Activated CD4-positive, alpha-beta T cell treated with anti-CD3 and anti-CD28 coated beads, Interleukin-2, Interleukin-4, amounts not matched to agents 100 ng/mL and 50 ng/mL, durations not matched to agents 16 hours and 8 hours (primary cell): Measurements from ENCODE around the gene BCAS3.
"Not testable (repeated sequence)": the region's sequence is repeated elsewhere in the genome, so short reads cannot be mapped to it uniquely, and the experiment has no call there.

Source experiments
- DNase-seq: peaks from one replicate; pipeline ENCODE4 v3.0.0-alpha.2; 2020; ENCODE audit warnings: low spot score

The BCAS3 gene

DNA sequence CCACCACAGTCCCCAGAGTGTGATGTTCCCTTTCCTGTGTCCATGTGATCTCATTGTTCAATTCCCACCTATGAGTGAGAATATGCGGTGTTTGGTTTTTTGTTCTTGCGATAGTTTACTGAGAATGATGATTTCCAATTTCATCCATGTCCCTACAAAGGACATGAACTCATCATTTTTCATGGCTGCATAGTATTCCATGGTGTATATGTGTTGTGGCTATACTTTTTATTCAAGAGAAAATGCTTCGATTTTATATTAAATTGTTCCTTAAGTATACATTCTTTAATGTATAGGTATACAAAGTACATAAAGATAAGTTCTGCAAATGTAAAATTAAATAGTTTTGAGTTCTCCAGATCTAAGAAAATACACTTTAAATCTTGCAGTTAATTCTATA is 328.3 kb downstream of the BCAS3 start:
- not testable (repeated sequence) for DNase-seq

DNA sequence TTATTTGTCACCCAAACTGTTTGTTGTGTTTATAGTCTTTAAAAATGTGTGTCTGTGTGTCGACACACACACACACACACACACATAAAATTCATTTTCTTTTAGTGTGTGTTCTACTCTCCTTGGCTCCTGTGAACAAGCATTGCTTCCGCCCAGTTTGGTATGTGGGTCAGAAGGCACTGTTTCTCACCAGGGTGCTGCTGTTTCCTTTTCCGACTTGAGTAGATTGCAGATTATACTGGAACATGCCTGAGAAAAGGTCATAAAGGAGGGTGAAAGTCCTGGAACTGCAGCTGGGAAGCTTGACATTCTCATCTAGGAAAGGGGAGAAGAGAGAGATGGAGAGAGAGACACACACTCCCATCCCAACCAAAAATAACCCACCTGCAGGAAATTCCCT is 330.3 kb downstream of the BCAS3 start:
- DNase-seq, result no peak

DNA sequence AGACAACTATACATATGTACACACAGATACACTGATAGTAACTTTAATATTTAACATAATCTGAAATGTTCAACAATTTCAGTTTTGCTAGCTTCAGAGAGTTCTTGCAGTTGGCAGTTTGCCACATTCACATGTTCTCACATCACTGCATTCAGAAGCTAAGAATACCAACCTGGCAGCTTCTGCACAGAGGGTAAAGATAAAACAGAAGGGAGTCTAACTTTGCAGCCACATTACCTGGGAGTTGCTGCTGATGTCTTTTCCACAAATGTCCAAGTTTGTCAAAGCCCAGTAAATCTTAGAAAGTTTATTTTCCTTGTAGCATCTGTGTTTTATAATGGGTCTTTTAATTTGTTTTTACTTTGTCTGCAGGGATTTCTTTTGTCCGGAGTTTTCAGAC is 332.0 kb downstream of the BCAS3 start:
- DNase-seq, result no peak

DNA sequence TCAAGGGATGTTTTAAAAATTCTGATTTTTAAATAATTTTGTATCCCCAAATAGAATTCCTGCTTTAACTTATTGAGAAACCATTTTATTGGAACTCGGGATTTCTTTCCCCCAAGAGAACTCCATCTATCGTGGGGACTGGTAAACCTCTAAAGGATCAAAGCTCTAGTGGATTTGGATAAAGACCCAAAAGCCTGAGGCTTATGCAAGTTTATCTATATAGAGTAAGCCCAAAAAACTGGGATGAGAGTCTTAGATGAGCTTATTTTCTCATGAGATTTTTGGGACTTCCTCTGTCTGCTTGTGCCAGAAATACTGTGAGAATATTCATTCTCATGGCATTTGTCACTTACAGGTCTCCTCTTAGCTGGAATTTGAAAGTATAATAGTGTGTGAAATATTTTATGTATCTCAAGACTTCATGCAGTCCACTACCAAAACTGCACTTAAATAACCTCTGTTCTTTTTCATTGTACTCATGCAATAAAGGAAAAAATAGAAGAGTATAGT is 333.1 kb downstream of the BCAS3 start:
- no peak for DNase-seq

DNA sequence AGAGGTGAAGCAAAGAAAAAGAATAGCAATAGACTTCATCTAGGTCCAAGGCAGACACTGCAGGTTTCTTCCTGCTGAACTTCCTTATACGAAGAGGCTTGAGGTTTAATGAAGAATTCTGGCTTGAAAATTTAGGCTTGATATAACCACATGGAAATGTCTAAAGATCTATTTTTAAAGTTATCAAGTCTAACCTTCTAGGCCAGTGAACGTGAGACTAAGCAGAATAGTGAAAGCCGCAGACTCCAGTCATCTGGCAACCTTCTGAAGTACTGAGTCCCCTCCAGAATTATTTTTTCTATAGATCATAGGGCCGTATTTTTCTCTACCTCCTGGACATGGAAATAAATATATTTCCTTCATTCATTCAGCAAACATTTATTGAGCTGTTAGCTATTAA is 333.6 kb downstream of the BCAS3 start:
- DNase-seq, result no peak

DNA sequence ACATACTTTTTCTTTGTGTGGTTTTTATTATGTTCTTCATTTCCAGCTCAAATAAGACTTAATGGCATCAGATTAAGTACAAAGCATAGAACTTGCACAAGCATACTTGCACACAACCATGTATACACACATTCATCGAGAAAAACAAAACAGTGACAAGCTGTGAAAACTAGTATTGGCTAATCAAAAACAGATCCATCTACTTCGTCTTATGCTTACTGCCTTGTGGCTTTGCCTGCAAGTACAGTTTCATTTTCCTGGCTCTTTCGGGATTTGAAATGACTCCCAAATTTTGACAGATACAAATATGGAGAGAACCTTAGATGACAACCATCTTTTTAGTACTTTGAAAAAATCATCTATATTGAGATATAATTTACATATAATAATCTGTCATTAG is 338.3 kb downstream of the BCAS3 start:
- DNase-seq, result no peak

DNA sequence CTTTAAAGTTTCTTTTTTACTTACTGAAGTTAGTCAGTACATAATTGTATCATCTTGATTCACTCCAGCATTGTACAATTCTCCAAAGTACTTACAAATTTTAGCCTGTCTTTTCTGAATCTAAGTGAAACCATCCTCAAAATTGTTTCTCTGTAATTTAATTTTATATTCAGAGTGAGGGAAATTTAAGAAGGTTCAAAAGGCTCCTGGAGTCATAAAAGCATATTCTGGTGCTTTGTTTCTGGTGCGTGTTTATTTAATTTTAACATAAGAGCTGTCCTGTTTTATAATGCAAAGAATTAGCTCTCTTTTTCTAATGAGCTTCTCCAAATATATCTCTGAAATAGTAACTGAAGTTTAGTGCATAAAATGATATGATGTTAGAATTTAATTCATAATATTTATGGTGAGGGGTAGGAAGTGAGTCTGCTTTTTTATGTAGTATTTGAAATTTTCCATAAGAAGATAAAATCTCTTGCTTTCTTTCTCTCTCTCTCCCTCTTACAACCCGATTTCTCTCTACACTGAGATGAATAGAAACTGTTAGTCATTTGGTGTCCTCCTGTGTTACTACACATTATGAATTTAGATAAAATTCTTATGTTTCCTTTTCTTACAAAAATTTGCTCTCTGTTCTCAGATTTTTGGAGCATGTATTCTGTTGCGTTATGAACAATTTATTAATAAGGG is 339.8 kb downstream of the BCAS3 start:
- DNase-seq, result no peak

DNA sequence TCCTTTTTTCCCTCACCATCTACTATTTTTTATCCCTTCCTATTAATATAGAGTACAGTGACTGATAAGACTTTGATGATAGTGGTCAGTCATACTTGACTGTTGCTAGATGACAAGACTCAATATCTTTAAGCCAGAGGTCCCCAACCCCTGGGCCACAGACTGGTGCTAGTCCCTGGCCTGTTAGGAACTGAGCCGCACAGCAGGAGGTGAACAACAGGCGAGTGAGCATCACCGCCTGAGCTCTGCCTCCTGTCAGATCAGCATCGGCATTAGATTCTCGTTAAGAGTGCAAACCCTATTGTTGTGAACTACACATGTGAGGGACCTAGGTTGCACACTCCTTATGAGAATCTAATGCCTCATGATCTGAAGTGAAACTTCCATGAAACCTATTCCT is 341.3 kb downstream of the BCAS3 start:
- no peak for DNase-seq

DNA sequence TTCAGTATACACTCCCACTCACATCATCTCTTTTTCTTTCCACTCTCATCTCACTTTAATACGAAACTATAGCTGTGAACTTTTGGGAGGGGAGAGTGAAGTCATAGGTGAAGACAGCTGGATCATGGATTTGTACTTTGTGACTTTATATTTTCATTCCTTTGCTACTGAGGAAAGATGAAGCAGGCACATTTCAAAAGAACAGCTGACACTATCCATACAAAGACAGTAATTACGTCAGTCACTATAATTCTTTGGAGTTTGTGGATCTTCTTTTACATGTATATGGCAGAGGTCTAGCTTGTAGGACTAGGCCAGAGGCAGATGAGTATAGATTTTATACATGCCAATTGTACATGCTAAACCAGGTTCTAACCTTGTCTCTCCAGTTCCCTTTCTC is 346.3 kb downstream of the BCAS3 start:
- no peak for DNase-seq

DNA sequence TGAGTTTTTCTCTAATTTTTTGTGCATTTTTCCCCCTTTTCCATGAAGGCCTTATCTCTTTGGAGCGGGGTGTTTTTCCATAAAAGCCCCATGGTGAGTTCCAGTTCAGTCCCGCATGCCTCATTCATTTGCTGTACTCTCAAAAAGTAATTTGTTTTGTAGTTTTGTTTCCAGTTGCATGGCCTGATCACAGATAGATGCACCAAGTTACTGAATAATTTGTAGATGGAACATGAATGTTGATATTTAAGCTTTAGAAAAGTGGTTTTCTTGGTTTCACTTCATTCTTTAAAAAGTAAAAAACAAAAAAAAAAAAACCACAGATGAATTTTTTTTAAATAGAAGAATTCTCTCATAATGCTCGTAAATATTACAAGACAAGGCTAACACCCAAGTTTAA is 349.2 kb downstream of the BCAS3 start:
- no peak for DNase-seq

DNA sequence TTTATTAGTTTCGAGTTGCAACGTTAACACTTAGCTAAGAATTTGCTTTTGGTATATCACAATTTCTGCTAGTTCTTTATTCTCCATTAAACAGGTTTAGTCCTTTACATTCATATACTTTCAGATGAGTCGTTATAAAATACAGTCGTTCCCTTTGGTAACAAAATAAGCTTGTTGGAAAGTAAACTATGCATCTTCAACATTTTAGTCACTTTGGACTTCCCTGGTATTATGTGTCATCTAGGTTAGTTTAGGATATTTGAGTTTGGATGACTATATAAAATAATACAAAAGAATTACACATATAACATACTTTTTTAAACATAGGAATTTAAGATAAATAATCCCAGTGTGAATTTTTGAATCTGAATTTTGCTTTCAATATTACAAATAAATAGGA is 351.5 kb downstream of the BCAS3 start:
- DNase-seq, result no peak

DNA sequence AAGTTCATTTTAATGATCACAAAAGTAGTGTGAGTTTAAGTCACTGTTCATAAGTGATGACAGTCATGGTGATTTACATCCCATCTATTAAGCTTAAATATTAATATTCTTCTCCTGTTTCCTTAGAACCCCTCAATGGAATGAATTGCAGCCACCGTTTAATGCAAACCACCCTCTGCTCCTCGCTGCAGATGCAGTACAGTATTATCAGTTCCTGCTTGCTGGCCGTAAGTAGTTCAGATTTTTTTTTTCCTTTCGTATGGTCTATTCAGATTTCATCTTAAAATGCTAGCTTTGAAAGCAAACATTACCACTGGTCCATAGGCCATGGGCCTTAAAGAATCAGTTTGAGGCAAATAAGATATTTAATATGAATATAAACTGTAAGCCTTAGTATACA is 363.0 kb downstream of the BCAS3 start:
- no peak for DNase-seq

DNA sequence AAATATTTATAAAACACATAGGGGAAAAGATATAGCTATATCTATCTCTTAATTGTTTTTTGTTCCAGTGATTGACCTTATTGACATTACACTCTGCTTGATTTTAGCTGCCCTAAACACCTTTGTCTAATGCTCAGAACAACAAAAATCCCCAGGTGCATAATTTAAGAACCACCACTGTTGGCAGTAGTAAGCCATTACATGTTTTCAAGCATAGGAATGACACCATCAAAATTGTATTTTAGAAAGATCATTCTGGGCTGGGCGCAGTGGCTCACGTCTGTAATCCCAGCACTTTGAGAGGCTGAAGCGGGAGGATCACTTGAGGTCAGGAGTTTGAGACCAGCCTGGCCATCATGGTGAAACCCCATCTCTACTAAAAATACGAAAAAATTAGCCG is 364.7 kb downstream of the BCAS3 start:
- DNase-seq, result not testable (repeated sequence)

DNA sequence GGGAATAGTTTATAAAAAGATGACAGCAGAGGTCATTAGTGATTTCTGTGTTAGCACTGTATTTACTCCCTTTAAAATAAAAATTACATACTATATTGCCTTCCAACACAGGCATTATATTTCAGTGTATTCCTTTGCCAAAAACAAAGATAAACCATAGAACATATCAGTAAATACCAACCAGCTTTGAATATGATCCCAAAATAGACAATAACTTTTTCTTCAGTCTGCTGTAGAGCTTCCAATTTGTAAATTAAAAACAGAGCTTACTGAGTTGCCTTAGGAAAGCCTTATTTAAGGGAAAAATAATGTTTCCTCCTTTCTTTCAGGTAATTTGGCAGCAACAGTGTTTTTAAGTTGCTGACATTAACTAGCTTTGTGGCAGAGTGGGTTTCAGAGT is 369.9 kb downstream of the BCAS3 start:
- no peak for DNase-seq

DNA sequence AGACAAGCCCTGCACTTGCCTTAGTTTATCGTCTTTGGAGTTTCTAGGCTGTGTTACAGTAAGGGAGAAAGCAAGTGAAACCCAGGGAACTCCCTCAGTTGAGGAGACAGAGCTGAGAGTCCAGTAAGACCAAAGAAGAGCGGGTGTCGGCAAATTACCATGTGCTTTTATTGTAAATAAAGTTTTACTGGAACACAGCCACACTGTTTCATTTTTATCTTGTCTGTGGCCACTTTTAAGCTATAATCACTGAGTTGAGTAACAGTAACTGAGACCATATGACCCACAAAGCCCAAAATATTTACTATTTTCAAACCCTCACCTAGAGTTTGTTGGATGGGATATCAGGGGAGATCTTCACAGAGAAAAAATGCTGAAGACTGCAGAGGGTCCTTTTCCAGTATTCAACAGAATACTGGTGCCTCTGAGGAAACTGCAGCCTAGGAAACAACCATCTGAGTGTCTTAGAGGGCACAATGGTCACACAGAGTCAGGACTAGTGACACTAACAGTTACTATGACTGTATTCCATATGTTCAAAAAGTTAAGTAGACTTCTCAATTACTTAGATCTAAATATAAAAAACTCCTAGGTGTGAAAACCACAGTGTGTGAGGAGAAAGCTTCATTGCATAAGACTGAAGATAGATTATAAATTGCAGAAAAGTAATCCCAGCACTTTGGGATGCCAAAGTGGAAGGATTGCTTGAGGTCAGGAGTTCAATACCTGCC is 370.9 kb downstream of the BCAS3 start:
- no peak for DNase-seq

DNA sequence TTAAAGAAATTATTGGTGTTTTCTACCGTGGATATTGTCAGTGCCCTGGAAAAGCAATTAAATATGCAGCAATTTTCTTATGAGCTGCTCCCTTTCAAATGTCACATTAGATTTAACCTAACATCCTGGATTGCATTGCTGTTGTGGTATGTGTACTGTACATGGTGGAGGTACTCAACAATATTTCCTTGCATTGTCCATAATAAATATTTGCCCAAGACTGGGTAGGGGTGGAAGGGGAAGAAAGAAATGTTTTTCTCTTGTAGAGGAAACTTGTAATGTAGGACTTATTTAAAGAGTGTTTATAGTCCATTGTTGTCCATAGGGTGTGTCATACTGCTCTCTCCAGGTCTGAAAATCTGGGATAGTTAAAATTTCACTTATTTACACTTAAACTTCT is 375.8 kb downstream of the BCAS3 start:
- DNase-seq, result no peak

DNA sequence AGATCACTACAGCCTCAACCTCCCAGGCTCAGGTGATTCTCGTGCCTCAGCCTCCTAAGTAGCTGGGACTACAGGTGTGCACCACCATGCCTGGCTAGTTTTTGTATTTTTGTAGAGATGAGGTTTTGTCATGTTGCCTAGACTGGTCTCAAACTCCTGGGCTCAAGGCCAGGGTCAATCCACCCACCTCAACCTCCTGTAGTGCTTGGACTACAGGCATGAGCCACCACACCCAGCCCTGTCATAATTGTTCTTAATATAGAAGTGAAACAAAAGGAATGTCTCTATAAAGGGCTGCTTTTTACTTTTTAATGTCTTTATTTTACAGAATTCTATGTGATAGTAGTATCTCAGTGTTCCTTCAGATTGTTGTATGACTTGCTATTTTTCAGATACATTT is 376.8 kb downstream of the BCAS3 start:
- DNase-seq, result no peak

DNA sequence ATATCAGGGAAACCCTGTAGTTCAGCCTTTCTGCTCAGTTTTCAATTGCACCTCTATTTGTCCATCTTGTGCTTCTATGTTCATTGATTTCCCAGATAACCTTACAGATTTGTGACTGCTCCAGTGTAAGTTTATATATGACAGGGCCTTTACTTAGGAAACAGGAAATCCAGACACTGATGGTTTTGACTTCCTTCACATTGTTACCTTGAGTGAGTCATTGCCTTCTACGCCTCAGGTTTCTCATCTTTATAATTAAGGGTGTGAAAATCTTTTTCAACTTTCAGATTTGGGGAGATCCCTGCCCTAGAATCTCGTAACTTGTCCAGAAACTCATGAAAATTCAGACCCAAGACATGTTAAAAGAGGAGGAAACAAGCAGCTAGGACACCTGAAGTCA is 379.6 kb downstream of the BCAS3 start:
- DNase-seq, result peak; percentile 65

DNA sequence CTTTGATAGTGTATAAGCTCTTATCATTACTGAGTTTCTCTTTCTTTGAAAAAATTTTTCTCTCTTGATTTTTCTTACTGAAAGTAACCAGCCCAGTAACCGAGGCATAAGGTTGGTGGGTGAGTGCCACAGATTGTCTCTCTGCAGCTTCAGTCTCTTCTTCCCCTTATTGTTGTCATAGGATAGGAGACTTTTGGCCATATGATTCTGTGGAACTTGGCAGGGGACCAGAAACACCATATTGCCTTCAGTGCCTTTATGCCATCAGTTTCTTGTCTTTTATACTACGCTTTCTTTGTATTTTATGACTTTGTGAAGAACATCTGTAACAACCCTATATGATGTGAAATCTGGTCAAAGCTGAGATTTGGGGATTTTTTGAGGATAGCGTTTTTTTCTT is 380.4 kb downstream of the BCAS3 start:
- no peak for DNase-seq

DNA sequence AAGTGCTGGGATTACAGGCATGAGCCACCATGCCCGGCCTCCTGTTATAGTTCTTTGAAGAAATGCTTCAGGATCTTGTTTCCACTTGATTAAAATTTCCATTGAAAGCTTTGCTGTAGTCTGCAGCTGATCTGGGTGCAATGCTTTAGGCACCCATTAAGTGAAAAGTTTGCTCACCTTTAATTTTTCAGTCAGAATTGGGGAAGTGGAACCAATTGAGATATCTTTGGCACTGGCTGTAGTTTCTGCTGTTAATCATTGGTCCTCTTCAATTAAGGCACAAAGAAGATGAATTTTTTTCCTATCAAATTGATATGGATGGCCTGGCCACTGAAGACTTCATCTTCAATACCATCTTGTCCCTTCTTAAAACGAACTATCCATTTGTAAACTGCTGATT is 385.9 kb downstream of the BCAS3 start:
- no peak for DNase-seq

DNA sequence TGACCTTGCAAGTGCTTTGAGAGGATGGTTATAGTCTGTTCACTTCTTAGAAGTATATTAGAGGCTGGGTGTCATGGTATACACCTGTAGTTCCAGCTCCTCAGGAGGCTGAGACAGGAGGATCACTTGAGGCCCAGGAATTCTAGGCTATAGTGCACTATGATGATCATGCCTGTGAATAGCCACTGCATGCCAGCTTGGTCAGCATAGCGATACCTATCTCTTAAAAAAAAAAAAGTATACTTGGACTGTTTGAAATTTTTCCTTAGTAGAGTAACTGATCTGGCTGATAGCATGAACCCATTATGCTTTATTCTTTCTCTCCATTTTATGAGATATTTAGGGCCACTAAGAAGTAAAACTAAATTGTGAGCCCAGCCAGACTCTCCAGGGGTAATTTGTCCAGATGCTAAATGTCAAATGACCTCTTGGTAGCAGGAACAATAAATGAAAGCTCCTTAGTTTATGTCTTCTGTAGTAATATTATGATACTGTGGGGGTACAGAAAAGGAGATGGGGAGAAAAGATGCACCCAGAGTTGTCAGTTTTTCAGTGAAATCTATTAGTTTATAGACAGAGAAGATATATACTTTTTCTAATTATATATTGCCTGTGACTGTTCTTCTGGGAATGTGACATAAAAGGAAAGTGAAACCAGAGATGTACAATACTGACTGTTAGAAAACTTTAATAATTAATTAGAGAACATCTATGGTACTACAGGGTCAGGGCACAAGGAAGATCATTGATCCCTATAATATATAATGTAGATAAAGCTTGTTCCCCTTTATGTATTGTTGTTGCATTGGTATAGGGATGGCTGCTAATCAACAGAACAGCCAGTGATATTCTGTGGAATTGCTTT is 386.7 kb downstream of the BCAS3 start:
- no peak for DNase-seq

DNA sequence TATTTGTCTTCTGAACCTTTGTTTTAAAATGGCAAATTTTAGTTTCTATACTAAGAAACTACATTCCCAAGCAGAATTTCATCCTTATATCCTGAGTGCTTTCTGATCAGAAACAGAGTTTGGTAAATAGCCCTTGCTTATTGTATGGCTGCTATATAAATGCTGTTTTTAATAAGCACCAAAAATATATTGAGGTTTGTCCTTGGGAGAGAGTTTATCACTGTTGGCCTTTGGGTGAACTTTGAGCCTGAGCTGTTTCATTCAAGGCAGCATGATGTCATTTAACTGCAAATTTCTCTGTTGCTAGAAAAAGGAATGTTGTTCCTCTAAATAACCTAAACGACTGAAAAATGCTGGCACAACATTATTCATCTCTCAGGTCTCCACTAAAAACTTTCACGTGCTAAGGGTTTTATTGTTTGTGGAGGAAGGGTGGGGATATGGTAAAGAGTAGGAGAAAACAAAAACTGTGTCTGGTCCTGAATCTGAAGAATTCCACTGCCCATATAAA is 387.7 kb downstream of the BCAS3 start:
- DNase-seq, result no peak

DNA sequence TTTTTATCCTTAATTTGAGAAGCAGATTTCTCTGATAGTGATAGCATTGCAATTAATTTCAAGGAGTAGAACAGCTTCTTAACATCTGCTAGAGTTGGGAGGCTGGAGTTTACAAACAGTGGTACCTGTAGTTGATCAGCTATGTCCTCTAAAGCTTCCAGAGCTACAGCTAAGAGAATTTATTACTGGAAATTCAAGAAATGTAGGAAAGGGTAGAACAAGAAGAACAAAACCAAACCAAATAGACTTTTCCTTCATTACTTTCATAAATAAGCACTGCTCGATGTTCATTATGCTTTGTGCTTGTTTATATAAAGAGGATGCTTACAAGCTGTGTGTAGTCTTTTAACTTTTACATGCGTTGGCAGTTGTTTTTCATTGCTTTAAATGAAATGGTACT is 388.4 kb downstream of the BCAS3 start:
- no peak for DNase-seq
